CD4-positive, alpha-beta T cell treated with Interleukin-17A for 1 hour (primary cell): ENCODE measurements around the gene BANF1.

Source experiments
- DNase-seq: peaks from one replicate; pipeline ENCODE4 v3.0.0-alpha.2; 2020

The BANF1 gene

DNA sequence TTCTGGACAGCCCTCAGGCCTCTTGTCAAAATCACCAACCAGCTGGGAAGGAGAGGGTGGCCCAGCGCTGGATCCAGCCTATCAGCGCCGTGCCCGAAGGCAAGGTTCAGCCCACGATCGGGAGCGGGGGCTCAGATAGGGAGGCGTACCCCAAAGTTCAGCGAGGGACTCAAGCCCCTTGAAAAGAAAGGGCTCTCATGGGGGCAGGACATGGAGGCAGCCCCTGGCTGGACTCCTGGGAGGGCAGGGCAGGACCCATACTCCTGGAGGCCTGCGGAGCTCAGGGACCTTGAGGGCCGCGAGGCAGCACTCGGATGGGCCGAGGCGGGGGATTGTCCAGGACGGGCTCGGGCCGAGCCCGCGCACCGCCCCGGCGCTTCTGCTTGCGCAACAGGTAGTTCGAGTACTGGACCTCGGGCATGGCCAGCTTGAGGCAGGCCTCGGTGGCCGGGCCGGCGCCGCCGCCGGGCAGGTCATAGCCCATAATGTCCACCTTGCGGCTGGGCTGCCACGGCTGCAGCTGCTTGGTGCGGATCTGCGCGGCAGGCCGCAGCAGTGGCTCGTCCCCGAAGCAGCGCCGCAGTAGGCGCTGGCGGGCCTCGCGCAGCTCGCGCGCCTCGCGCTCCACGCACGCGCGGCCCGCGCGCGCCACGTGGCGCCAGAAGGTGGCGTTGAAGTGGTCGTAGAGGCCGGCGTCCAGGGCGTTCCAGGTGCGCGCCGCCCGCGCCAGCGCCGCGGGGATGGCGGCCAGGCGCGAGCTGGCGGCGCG, 40.1 kb downstream of the BANF1 start:
- no peak for DNase-seq

GRCh38 chr11:66042996-66043906, 40.9 kb downstream of the BANF1 start:
- DNase-seq = no peak

GRCh38 chr11:66044757-66045156, 42.5 kb downstream of the BANF1 start:
- no peak for DNase-seq

GRCh38 chr11:66045177-66045639, 42.9 kb downstream of the BANF1 start:
- DNase-seq = peak; percentile 86

DNA sequence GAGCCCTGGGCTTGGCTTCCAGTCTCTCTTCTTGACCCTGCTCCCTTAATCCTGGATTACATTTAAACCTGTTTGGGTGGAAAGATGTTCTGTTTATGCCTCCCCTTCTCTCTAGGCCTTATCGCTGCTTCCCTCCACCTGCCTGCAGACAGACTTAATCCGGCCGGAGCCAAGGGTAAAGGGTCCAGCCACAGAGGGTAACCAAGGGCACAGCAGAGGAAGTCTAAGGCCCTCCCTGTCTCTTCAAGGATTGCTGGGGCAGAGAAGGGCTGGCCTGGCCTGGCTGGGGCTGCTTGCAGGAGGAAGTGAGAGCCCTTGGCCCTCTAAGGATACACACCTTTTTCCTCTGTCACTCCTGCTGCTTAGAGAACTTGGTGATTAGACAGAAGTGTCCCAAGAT, 44.6 kb downstream of the BANF1 start:
- DNase-seq = no peak

GRCh38 chr11:66047541-66048365, 45.5 kb downstream of the BANF1 start:
- DNase-seq = no peak

GRCh38 chr11:66048547-66049323, 46.4 kb downstream of the BANF1 start, which contains the start of gene GAL3ST3:
Gene GAL3ST3, minus strand, starts transcription at chr11:66049161. Its CDS starts 3,746 bp downstream, at chr11:66045415.
- DNase-seq = no peak

DNA sequence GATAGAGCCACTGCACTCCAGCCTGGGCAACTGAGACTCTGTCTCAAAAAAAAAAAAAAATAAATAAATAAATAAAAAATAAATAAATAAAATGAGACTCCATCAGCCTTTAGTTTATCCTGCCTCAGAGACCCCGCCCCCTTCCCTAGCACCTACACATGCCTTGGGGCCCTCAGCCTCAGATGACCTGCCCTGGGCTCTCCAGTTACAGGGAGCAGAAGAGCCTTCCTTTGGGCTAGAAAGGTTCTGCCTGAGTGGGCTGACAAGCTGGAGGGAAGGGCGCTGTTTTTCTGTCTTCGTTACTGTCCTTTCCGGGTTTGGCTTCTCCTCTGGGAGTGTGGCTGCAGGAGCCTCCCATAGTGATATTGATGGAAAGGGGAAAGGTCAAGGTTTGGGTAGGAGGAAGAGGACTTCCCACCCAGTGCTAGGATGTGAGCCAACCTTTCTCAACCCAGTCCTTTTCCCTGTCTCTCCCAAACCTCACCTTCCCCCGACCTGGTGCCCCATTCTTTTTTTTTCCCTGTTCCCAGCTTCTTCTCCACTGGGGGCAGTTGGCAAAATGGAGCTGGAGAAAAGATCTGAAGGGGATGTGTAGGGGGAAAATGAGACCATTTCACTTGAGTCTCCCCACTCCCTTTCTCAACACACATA, 48.4 kb downstream of the BANF1 start:
- DNase-seq = no peak

DNA sequence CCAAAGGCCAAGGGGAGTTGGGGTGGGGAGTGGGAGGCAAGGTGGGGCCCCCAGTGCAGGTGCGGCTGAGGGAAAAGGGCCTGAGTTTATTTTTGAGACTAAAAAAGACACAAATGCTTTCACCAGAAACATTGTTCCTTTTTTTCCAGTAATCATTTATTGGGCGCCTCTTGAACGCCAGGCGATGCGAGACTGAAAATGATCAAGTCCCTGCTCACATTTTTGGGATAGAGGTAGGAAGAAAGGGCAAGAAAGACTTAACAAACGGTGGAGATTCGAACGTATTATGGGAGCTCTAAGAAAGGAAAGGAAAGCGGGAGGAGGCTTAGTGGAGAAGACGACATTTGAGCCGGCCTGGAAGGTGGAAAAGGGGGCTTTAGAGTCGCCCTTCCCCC, 49.1 kb downstream of the BANF1 start:
- no peak for DNase-seq

DNA sequence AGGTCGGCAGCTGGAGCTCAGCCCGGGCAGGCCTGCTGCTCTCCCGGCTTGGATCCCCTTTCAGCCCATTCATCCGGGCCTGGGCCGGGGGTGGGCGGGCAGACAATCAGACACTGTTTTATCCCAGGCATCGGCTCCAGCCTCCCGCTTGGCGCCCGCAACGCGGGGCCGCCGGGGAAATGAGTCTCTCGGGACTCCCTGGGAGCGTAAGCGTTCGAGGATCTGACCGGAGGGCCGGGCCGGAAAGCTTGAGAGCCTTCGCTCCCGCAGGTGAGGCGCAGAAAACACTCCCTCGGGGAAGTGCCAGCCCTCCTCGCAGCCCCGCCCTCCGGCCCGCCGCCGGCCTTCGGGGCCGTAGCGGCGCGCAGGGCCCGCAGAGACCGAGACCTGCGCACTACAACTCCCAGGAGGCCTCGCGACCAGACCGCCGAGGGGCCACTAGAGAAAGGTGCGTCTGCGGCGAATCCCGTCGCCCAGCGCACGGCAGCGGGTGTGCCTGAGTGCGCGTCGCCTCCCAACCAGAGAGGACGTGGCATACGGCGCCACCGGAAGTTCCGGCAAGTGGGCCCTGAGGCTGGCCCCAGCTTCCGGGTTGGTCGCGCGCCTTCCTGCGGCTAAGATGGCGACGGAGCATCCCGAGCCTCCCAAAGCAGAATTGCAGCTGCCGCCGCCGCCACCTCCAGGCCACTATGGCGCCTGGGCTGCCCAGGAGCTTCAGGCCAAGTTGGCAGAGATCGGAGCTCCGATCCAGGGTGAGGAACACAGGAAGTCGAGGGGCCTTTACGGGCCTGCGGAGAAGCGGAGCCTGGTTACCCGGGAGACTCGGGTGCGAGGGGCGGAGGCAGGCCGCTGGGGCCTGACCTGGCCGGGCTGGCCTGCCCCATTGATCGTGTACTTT, 49.7 kb downstream of the BANF1 start, which contains the start of gene SF3B2:
SF3B2 (plus strand) TSS at position 599 of the 898 bp plus-strand sequence; CDS start at position 620, 21 bp downstream.
- peak; percentile 97 for DNase-seq

DNA sequence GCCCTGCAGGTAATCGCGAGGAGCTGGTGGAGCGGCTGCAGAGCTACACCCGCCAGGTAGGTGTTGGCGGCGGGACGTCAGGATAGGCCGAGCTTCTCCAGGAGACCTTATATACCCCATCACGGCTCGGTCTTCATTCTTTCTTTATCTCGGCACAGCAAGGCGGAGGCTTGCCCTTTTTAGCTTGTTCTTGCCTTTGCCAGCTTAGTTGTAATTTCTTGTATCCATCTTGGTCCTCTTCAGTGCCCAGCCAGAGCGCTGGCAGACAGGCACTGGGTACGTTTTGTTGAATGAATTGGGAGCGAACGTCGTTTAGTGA, 50.3 kb downstream of the BANF1 start:
- no peak for DNase-seq
